RKO (cell line): Measurements from ENCODE around the gene RHOG.

Experiments used
- DNase-seq: peaks from one replicate; pipeline ENCODE4 v3.0.0-alpha.2; 2016; ENCODE audit warnings: low spot score

RHOG gene

DNA sequence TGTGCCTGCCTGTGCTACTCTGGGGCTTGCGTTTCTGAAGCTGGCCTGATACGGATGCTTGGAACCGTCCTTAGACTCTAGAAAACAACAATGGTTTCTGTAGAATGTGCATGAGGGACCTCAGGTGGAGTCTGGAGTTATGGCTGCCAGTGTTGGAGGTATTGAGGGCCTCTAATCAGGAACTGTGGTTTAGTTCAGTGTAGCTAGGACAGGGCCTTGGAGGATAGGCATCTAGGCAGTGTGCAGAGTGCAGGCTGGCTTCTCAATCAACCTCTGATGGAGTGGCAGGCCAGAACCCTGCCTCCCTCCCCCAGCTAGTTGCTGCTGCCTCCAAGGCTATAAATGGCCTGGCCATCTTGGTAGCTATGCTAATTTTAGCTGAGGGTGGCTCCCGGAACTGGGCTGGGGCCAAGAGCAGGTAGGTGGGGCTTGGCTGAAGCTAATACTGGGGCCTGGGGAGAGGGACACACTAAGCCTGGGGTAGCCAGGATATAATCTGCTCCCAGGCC is 18.7 kb upstream of the RHOG start:
- DNase-seq: no peak

DNA sequence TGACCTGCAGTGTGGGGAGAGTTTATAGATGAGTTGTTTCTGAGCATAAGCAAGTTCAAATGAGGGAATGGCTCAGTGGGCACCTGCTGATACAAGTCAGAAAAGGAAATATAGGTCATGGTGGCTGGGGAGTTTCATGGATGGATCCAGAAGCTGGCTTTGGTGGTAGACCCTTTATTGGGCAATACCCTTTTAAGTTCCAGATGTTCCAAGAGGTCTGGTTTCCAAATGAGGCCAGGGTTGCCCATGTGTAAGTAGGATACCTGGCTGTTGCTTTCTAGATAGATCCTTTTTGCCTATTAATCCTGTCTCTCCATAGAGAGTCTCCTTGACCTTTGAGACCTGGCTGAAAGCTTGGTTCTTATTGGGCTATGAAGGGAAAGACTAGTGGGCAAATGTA is 16.9 kb upstream of the RHOG start:
- no peak for DNase-seq

DNA sequence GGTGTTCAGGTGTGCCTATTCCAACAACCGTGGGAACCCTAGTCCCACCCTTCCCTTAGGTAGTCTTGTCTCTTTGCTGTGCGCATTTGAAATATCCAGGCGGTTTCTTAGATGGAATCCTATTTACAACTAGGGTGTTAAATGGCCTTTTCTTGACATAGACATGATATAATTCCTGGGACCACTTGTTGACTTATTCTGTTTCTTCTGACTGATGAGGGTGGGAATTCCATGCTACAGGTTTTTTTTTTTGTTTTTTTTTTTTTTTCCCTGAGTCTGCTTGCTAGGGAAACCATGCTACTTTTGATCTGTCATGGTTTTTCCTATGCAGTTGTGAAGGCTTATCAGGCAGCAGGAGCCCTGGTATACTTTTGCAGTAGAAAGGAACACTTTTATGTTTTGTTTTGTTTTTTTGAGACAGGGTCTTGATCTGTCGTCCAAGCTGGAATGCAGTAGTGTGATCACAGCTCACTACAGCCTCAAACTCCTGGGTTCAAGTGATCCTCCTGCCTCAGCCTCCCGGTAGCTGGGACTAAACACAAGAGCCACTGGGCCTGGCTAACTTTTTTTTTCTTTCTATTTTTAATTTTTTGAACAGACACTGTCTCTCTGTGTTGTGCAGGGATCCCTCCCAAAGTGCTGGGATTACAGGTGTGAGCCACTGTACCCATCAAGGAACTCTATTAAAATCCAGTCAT is 16.2 kb upstream of the RHOG start:
- DNase-seq: no peak

DNA sequence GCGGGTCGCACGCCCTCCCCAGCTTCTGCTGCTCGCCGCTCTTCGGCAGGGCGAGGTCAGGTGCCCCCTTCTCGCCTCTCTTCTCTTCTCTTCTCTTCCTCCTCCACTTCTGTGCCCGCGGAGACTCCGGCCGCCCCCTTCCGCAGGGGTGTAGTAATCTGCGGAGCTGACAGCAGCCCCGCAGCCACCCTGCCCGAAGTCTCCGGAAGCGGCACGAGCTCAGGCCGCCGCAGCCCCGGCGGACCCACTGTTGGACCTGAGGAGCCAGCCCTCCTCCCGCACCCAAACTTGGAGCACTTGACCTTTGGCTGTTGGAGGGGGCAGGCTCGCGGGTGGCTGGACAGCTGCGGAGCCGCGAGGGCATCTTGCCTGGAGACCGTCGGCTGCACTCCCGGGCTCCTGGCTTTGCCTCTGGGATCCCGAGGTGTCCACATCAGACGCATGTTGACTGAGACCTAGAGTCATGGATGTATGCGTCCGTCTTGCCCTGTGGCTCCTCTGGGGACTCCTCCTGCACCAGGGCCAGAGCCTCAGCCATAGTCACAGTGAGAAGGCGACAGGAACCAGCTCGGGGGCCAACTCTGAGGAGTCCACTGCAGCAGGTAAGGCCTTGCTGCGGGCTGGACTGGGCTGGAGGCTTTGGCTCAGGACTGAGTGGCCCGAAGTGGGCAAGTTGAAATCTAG is 15.2 kb upstream of the RHOG start:
- peak; percentile 58 for DNase-seq

DNA sequence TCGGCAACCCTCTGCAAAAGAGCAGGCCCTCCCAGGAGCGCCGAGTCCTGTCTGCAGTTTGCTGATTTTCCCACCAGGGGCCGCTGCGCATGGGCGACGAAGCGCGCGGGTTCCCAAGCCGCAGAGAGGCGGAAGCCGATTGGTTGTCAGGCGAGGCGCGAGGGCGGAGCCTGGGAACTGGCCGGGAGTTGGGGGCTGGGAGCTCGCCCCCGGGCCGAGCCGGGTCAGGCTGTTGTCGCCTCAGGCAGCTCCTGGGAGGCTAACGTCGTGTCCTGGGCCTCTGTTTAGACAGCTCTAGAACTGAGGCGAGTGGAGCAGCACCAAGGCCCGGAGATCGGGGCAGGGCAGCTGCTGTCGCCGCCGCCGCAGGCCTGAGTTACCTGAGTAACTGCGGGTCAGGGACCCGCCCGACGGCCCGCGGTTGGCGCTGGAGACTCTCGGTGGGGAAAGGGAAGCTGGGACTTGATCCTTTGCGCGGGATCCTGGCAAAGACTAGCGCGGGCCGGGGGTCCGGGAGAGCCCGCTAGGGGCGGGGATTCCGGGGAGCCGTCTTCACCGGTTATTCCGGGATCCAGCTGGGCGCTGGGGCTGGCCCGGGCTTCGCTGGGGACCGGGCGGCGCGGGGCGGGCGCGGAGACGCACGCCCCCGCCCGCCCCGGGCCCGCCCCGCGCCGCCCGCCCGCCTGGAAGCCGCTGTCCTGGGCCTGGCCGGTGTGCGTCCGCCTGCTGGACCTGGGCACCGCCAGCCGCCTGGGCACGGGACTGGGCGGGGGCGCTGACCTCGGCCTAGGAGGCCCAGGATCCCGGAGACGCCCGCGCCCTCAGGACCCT is 14.4 kb upstream of the RHOG start, which contains the start of gene STIM1:
TSS of gene STIM1 (plus strand) at position 688 of the 831 bp plus-strand sequence. CDS start 607 bp downstream, outside the sequence.
- DNase-seq: peak; percentile 92

GRCh38 chr11:3854660-3854976 is 13.9 kb upstream of the RHOG start:
- DNase-seq: no peak

DNA sequence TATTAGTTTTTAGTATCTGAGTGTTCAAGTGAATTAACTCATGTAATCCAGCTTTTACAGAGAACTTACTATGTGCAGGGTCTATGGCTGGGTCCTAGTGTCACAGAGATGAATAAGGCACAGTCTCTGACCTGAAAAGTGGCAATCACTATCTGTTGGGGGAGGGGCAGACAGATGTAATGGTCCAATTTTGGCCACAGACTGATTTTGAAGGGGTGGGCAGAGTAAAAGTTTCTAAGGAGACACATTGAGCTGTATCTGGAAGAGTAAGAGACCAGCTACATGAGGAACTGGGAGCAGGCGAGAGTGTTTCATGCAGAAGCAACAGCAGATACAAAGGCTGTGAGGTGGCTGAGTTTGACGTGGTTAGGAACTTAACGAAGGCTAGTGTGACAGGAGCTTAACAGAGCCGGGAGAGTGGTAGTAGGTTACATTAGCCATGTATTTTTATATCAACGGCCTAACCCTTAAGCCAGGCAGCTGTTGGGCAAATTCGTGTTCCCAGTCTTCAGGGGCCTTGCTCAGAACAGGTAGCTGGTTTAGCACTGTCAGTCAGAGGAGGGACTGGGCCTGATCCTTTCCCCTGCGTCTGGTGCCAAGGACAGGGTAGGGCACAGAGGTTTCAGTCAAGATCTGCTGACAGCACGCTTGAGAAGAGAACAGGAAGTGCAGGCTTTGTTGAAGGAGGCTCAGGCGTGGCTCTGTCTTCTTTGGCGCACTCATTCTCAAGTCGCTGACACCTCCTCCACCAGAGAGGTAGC is 13.3 kb upstream of the RHOG start:
- DNase-seq: no peak

DNA sequence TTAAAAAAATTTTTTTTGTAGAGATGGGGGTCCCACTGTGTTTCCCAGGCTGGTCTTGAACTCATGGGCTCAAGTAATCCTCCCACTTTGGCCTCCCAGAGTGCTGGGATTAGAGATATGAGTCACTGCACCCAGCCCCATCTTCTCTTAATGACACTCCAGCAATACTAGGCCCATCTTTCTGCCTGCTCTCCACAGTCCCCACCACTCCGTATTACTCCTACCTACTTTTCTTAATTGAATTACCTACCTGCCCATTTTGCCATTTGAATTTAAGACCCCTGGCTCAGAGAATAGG is 12.7 kb upstream of the RHOG start:
- no peak for DNase-seq

DNA sequence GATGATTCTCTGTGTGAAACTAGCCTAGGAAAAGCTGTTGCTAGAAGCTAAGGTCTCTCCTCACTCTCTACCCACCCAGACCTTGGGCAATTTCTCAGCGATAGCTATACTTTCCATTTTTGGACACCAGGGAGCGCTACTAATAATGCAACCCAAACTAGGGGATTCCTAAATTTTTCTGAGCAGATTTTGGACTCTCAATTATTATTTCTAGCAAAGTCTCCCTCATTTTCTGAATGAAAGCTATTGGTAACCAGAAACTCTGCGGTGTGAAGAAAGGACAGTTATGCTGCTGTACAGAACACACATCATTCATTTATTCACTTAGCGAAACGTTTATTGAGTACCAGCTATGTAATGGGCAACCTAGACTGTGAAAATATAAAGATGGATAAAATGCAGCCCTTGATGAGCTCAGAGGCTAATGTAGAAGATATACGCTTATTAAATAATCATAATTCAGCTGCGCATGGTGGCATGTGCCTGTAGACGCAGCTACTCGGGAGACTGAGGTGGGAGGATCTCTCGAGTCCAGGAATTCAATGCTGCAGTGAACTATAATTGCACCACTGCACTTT is 8.6 kb upstream of the RHOG start:
- peak; percentile 56 for DNase-seq

DNA sequence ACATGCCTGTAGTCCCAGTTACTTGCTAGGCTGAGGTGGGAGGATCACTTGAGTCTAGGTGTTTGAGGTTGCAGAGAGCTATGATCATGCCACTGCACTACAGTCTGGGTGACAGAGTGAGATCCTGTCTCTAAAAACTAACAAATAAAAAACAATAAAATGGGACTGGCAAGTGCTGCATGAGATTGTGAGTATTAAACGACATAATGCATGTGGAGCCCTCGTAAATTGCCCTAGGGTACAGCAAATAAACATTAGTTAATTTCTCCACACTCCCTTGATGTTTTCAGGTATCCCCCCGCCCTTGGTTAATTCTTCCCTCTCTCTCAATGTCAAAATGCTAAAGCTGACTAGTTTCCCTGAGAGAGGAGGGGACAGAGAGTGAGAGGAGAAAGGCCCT is 4.9 kb upstream of the RHOG start:
- no peak for DNase-seq

- no peak for DNase-seq
These were observed 4.5 kb upstream of the RHOG start for GRCh38 chr11:3845246-3845645.

DNA sequence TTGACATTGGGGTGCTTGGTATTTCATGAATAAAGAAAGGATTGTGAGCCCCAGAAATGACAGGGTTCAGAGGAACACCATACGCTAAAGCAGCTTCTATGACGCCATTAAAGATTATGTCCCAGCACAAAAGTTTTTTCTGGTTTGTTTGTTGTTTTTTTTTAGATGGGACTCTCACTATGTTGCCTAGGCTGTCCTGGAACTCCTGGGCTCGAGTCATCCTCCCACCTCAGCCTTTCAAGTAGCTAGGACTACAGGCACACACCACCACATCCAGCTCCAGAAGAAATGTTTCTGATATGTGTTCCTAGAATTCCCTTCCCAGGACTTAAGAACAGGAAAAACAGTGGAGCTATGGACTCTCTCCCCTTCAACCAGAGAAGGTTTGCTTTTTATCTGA is 2.6 kb upstream of the RHOG start:
- no peak for DNase-seq

DNA sequence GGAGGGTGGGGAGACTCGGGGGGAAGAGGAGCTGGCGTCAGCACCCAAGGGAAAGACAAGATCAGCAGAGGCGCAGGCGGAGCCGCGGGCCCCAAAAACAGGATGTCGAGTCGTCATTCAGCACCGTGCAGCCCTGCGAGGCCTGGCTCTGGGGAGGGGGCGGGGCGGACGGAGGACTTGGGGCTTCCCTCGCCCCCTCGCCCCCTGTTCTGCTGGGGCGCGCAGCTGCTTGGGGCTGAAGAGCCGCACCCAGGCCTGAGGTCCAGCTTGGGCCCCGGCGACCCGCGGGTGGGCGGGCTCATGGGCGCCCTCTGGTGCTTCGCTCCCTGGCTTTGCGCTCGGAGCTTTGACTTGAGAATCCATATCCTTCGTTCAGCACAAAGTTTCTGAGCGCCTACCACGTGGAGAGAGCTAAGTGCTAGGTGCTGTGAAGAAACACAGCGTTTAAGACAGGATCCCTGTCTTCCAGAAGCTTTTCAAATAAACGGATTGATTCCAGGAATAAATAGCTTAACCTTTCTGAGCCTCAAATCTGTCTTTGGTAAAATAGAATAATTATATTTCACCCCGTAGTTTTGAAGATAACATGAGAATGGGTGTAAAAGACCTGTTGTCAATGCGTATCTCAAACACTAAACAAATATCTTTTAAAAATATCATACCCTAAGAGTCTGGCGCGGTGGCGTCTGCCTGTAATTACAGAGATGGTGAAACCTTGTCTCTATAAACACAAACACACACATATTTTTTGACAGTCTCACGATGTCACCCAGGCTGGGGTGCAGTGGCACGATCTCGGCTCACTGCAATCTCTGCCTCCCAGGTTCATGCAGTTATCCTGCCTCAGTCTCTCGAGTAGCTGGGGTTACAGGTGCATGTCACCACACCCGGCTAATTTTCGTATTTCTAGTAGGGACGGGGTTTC is 929 bp upstream of the RHOG start:
- peak; percentile 89 for DNase-seq

GRCh38 chr11:3840004-3840869 is 522 bp downstream of the RHOG start:
- DNase-seq: peak; percentile 32

GRCh38 chr11:3838504-3838903 is 2.3 kb downstream of the RHOG start:
- DNase-seq: no peak

- no peak for DNase-seq
These were observed 3.0 kb downstream of the RHOG start for GRCh38 chr11:3837793-3838192.

DNA sequence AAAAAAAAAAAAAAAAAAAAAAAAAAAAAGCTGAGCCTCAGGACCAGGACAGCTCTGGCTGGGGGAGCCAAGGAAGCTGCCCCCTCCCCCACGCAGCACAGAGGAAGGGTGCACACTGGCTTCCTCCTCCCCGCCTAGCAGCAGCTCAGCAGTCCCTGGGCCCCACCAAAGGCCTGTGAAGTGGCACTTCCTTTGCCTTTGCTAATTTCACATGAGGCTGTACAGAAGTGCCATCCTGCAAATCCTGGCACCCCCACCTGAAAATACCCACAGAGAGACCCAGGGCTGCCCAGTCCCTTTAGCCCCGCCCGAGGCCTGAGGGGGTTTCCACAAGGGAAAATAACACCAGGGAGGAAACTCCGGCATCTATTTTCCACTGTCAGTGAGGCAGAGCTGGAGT is 3.9 kb downstream of the RHOG start:
- no peak for DNase-seq

GRCh38 chr11:3835751-3836150 is 5.0 kb downstream of the RHOG start:
- DNase-seq: no peak

- DNase-seq: peak; percentile 42
These were observed 5.9 kb downstream of the RHOG start for GRCh38 chr11:3834664-3835461.
